Measurements from ENCODE around the gene UGP2.

The UGP2 gene

GRCh38 chr2:63865159-63865799, 23.6 kb downstream of the UGP2 start:
- DNase-seq (ENCODE audit: low spot score) = no peak

DNA sequence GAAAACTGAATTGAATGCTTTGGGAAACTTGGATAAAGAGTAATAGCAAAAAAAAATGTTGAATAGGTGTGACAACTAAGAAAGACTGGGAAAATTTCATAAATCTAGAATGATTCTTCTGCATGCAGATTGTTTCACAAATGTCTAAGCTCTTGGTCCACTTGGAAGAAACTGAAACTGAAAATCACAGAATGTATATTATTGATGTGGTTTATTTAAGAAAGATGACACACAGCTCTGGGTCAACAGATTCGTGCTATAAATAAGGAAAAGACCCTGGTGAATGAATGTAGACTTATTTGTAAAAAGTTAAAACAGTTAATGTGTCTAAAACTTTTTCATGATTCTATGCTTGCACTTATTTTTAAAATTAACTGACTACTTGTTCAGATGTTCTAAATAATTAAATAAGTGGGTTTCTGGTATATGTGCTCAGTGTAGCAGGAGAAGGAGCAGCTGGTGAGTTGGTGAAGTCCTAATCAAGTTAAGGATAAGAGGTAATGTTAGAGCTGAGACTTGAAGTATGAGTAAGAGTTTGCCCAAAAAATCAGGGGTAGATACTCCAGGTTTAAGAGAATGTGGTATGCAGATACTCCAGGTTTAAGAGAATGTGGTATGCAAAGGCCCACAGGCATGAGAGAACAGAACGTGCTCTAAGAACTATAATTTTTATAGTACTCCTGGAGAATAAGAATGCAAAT, 24.5 kb downstream of the UGP2 start:
- DNase-seq (ENCODE audit: low spot score) = peak; percentile 32

DNA sequence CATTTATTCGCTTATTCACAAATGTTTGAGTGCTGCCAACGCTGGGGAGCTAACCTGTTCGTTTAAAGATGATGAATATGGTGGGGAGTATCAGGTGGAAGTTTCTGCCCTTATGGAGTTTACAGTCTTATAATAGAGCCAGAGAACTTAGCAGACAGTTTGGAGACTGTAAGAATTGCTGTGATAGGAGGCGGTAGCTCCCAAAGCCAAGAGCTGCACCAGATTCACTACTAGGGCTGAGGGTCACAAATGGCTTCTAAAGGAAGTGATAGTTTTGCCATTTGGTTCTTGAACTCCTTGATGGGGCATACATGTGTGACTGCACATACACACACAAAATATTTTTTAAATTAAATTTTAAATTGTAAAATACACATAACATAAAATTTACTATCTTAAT, 29.0 kb downstream of the UGP2 start:
- no peak for DNase-seq (ENCODE audit: low spot score)

GRCh38 chr2:63871864-63872263, 30.2 kb downstream of the UGP2 start:
- DNase-seq (ENCODE audit: low spot score) = no peak

- no peak for DNase-seq (ENCODE audit: low spot score)
These were observed 31.1 kb downstream of the UGP2 start for GRCh38 chr2:63872571-63873328.

- no peak for DNase-seq (ENCODE audit: low spot score)
These were observed 32.8 kb downstream of the UGP2 start for GRCh38 chr2:63874204-63875130.

GRCh38 chr2:63875131-63875527, 33.4 kb downstream of the UGP2 start:
- no peak for DNase-seq (ENCODE audit: low spot score)

DNA sequence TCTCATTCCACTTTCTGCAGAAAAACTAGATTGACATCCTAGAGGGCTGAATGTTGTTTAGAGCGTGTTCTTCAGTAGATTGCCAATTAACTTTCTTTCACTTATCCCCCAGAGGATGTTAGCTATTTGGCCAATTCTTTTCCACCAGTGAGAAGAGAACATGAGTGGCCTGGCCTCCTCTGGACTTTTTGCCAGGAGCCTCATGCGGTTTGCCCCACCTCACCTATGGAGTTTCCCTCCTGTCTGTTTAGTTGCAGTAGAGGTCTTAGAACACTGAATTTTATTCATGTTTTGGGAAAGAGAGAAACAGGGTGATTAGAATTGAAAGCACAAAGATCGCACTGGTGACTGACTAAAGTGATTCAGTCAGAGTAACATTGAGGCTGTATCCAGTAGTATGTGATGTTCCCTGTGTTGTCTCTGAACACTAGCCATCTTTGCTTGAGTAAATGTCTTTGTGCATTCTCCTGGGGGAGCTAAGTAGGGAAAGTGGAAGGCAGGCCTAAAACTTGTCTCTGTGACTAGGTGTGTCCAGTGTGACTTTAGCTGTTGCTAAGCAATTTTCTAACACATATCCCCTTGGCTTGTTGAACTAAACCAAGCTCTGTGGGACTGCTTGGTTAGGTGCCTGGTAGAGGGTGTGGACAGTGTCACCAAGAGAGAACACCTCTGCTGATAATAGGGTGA, 34.0 kb downstream of the UGP2 start:
- no peak for DNase-seq (ENCODE audit: low spot score)

DNA sequence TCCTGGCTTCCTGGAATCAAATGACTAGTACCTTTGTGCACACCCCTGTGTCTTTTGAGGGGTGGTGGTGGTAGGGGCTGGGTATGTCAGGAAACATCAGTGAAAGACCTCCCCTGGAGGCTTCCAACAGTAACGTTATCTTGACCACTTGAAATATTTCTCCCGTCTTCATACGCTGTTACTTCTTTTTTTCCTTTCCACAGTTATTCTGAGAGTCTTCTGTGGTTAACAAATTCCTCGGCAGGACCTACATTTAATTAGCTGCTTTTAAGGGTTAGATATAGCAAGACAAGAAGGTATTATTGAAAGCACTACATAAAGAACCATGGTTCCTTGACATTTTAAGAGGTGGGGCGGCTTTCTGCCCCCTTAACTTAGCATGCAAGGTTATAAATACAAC, 34.6 kb downstream of the UGP2 start:
- no peak for DNase-seq (ENCODE audit: low spot score)

GRCh38 chr2:63878486-63878885, 36.8 kb downstream of the UGP2 start:
- no peak for DNase-seq (ENCODE audit: low spot score)

DNA sequence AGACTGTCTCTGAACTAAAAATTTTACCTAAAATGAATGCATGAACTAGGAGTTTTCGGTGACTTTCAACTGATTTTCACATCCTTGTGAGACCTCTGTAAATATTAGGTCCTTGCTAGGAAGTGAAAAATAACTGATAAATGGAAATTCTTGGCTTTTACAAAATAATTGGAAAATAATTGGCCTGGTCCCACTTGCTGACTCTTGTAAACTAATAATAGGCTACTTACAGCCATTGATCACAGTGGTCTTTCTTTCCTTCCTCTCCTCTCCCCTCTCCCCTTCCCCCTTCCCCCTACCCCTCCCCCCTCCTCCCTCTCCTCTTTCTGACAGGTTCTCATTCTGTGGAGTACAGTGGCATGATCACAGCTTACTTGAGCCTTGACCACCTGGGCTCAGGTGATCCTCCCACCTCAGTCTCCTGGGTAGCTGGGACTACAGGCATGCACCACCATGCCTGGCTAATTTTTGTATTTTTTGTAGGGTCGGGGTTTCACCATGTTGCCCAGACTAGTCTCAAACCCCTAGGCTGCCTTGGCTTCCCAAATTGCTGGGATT, 38.3 kb downstream of the UGP2 start:
- DNase-seq (ENCODE audit: low spot score) = no peak

DNA sequence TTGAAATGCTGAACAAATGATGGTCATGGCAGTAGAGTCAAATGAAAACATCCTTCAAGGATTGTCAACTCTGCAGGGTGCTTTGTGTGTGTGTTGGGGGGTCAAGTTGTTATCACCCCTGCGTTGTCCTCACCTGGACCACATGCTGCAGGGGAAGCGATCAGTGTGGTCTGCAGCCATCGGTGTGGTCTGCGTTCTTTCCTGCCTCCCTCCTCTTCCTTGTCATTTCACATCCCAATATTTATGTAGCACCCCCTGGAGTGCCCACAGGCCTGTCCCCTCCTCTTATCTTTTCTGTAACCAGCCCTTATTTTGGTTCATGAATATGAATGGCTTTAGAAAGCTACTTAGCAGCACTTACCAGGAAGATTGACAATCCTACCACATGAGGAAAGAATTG, 38.9 kb downstream of the UGP2 start:
- DNase-seq (ENCODE audit: low spot score) = no peak

DNA sequence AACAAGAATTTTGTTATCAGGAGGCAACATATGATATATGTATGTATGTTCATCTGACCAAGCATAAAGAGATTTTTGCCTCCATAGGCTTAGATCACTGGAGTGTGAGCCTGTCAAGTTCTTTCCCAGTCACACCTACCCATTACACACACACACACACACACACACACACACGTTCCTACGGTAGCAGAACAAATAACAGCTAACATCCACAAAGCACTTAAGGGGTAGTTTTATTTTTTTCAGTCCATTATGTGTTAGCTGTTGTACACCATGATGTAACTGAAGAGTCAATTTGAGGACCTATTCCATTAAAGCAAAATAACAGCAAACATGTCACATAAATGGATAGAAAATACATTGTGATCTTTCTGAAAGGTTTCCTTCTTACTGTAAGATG, 39.5 kb downstream of the UGP2 start:
- DNase-seq (ENCODE audit: low spot score) = no peak

DNA sequence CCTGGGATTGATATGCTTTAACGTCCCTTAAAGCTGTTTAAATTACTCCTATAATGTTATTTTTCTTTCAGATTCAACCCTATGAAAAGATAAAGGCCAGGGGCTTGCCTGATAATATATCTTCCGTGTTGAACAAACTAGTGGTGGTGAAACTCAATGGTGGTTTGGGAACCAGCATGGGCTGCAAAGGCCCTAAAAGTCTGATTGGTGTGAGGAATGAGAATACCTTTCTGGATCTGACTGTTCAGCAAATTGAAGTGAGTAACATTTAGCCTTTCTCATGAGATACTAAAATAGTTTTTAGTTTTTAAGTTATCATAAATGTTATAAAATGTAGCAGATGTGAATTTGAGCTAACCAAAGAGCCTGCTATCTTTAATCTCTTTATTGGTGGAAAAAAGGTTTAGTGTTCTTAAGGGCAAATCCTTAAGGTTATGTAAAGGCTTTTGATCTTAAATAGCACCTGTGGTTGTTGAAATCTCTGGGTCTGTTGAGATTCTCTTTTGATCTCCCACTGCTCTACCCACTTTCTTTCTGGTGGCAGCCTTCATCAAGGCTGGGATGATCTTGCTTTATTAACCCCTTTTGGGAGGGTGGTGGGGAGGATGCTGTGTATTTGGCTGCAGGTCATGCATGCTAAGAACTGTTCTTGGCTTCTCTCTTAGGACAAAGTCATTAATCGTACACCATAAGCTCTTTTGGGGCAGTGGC, 40.9 kb downstream of the UGP2 start:
- no peak for DNase-seq (ENCODE audit: low spot score)

- no peak for DNase-seq (ENCODE audit: low spot score)
These were observed 44.7 kb downstream of the UGP2 start for GRCh38 chr2:63886445-63886844.

DNA sequence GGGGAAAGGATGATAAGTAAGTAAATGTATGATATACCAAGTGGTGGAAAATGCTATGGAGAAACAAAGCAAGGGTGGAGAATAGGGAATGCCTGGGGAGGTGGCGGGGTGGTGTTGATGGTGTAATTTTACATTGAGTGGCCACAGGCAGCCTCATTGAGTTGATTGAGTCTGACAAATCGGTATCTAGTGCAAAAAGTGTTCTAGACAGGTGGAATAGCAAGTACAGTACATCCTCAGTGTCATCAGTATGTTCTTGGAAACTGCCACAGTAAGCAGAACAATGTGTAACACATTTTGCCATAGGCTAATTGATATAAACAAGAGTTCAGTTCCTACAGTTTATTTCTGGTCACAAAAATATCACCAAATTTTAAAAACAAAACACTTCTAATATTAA, 46.4 kb downstream of the UGP2 start:
- DNase-seq (ENCODE audit: low spot score) = no peak

DNA sequence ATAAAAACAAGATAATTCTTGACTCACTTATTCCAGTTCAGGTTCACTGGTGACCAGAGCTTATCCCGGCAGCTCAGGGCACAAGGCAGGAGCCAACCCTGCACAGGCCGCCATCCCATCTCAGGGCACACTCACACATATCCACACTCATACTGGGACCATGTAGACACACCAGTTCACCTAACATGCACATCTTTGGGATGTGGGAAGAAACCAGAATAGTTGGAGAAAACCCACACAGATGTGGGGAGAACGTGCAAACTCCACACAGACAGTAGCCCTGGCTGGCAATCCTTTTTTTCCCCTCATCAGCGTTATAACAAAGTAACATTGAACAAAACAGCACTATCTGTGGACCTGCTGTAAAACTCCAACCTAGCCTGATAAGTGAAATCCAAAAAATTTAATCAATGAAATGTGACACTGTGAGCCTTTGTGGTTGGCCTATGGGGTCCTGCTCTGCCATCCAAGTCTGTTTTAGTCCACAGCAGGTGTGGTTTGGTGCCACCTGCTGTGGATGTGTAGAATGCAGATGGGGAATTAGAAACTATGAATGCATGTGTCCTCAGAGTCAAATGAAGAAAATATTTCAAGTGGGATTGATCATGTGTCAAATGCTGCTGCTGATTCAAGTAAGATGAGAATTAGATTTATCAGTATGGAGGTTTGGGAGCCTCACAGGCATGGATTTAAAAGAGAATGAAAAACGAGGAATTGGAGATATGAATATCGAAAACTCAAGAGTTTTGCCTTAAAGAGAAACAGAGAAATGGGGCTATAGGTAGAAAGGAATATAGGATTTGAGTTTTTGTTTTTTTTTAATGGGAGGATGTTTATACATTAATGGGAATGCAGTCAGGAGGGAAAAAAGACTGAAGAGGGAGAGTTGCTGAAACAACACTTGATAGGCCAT, 47.0 kb downstream of the UGP2 start:
- DNase-seq (ENCODE audit: low spot score) = peak; percentile 48

DNA sequence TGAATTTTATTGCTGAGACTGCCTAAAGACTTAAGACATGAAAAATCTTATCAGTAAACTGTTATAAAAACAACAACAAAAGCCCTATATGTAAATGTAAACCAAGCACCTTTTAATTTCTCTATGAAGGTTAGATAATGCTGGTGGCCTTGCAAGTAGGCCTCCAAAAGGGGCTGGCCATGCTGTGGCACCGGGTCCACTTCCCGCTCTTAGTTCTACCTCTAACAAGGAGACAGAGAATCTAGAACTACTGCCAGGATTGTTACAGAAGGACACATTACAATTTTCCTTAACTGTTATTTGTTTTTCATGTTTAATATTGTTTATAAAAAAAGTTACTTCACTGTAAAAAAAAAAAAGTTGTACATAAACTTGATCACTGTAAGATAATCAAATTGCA, 49.0 kb downstream of the UGP2 start:
- no peak for DNase-seq (ENCODE audit: low spot score)

- DNase-seq (ENCODE audit: low spot score) = no peak
These were observed 49.9 kb downstream of the UGP2 start for GRCh38 chr2:63891488-63892030.
